HCT116 (cell line): ENCODE data around the gene GSDMA. TPM values are rescaled to one million over a fixed set of nuclear protein-coding genes. Genes with fewer than 3 reads are reported as not detected.

Source experiments
- ATAC-seq: fragments of 200-7000 bp; cut with Tn5 transposase; 2 replicates; pipeline ENCODE4 v1.9.1; 2020; ENCODE audit warnings: mild to moderate bottlenecking, moderate library complexity
- BruUV-seq: library from RNA; stranded (reverse); fragments of 400-500 nt; replicated peaks from 2 replicates; lab custom pipeline; 2021; lab: Mats Ljungman, UMichigan
- CTCF ChIA-PET: fragments of 300-600 bp; sonication (Branson Sonifier 250); formaldehyde crosslinking; loops from one replicate; lab custom pipeline; 2021; ENCODE audit warnings: antibody characterized with exemption; lab: Charles Lee
- POLR2A ChIA-PET: fragments of 300-600, 350-600 bp; sonication (Branson Sonifier 250); formaldehyde crosslinking; loops from one replicate; lab custom pipeline; 2021; ENCODE audit warnings: antibody characterized with exemption; lab: Charles Lee
- RAD21 ChIA-PET, 2 experiments: fragments of 300-600 bp; sonication (Branson Sonifier 250); formaldehyde crosslinking; loops; one replicate each; lab custom pipeline; 2023; ENCODE audit warnings: low total read pairs in 2 of 2; ENCODE audit not compliant: uncharacterized antibody in 2 of 2, unreplicated experiment in 2 of 2, low non-redundant PET in 1 of 2; lab: Charles Lee
- DNase-seq: peaks from one replicate; pipeline ENCODE4 v3.0.0-alpha.2; 2010; ENCODE audit warnings: low read depth, low spot score
- H2AFZ ChIP-seq: fragments of 200-600 bp; shearing (Covaris generic), sonication (generic); 2 replicates; pipeline ENCODE4 v1.6.1; 2017; ENCODE audit warnings: low read depth, mixed run types, mixed read lengths, antibody characterized with exemption, low read length; ENCODE audit not compliant: poor library complexity, severe bottlenecking
- H3K27ac ChIP-seq: 2 replicates; pipeline ENCODE4 v1.5.1; 2012; ENCODE audit warnings: low read depth, low read length
- H3K27me3 ChIP-seq: fragments of 200-600 bp; sonication (generic); 2 replicates; pipeline ENCODE4 v1.6.1; 2016; ENCODE audit warnings: mixed run types, low read length, mixed read lengths; ENCODE audit not compliant: insufficient read depth
- H3K36me3 ChIP-seq, 2 experiments: fragments of 200-500 bp in 1 of 2; fragments of 200-600 bp in 1 of 2; sonication (Bioruptor generic) in 1 of 2; sonication (generic) in 1 of 2; 2 replicates each; pipeline versions ENCODE4 v1.5.1 to v1.6.1; 2014 to 2016; ENCODE audit warnings: low read length in 2 of 2, inconsistent platforms in 1 of 2, mixed read lengths in 1 of 2, mixed run types in 1 of 2; ENCODE audit not compliant: insufficient read depth in 2 of 2, control insufficient read depth in 1 of 2
- H3K4me1 ChIP-seq, 2 experiments: fragments of 200-600 bp in 1 of 2; sonication (generic) in 1 of 2; 2 replicates each; pipeline versions ENCODE4 v1.5.1 to v1.6.1; 2012 to 2017; ENCODE audit warnings: low read length in 2 of 2, inconsistent platforms in 1 of 2, mild to moderate bottlenecking in 1 of 2, mixed read lengths in 1 of 2, mixed run types in 1 of 2, moderate library complexity in 1 of 2; ENCODE audit not compliant: insufficient read depth in 2 of 2, control insufficient read depth in 1 of 2
- H3K4me2 ChIP-seq: fragments of 200-600 bp; sonication (generic); 2 replicates; pipeline ENCODE4 v1.6.1; 2017; ENCODE audit warnings: mixed run types, low read length, mixed read lengths
- H3K4me3 ChIP-seq, 2 experiments: fragments of 200-600 bp in 1 of 2; sonication (generic) in 1 of 2; replicated peaks in 1 of 2; 2 replicates each; pipeline ENCODE4 v1.5.1; 2011 to 2016; ENCODE audit warnings: low read length in 2 of 2, control low read depth in 1 of 2, low read depth in 1 of 2, mild to moderate bottlenecking in 1 of 2, mixed read lengths in 1 of 2, mixed run types in 1 of 2
- H3K79me2 ChIP-seq: fragments of 200-600 bp; sonication (generic); 2 replicates; pipeline ENCODE4 v1.6.1; 2017; ENCODE audit warnings: mild to moderate bottlenecking, mixed run types, low read length, moderate library complexity, mixed read lengths; ENCODE audit not compliant: insufficient read depth
- H3K9ac ChIP-seq: fragments of 200-600 bp; sonication (generic); 2 replicates; pipeline ENCODE4 v1.6.1; 2016; ENCODE audit warnings: low read length, mixed read lengths
- H3K9me2 ChIP-seq: fragments of 200-600 bp; sonication (generic), shearing (Covaris generic); 2 replicates; pipeline ENCODE4 v1.6.1; 2017; ENCODE audit warnings: mixed run types, mild to moderate bottlenecking, moderate library complexity; ENCODE audit not compliant: insufficient read depth
- H3K9me3 ChIP-seq, 2 experiments: fragments of 200-500 bp in 1 of 2; fragments of 200-600 bp in 1 of 2; sonication (Bioruptor generic) in 1 of 2; sonication (generic) in 1 of 2; 2 replicates each; pipeline ENCODE4 v1.6.1; 2014 to 2017; ENCODE audit warnings: low read length in 2 of 2, mixed read lengths in 2 of 2, inconsistent platforms in 1 of 2, low read depth in 1 of 2, mild to moderate bottlenecking in 1 of 2, mixed run types in 1 of 2, moderate library complexity in 1 of 2; ENCODE audit not compliant: control insufficient read depth in 1 of 2, insufficient read depth in 1 of 2
- H4K20me1 ChIP-seq: fragments of 200-600 bp; sonication (generic), shearing (Covaris generic); 2 replicates; pipeline ENCODE4 v1.6.1; 2017; ENCODE audit warnings: mixed run types, mild to moderate bottlenecking, moderate library complexity; ENCODE audit not compliant: insufficient read depth
- CEBPB ChIP-seq: IDR thresholded peaks from 2 replicates; pipeline ENCODE4 v1.6.1; 2012; ENCODE audit warnings: low read depth
- CTCF ChIP-seq, 3 experiments: fragments of 200-600 bp in 1 of 3; sonication (generic) in 1 of 3; IDR thresholded peaks in 2 of 3; conservative IDR thresholded peaks in 1 of 3; 2 replicates each; pipeline ENCODE4 v1.5.1; 2012 to 2017; ENCODE audit warnings: low read depth in 2 of 3, low read length in 2 of 3, antibody characterized with exemption in 1 of 3, borderline replicate concordance in 1 of 3, control low read depth in 1 of 3, mild to moderate bottlenecking in 1 of 3, mixed read lengths in 1 of 3, mixed run types in 1 of 3, moderate library complexity in 1 of 3; ENCODE audit not compliant: insufficient read depth in 1 of 3
- EGR1 ChIP-seq: IDR thresholded peaks from 2 replicates; pipeline ENCODE4 v1.6.1; 2012; ENCODE audit warnings: low read depth
- ELF1 ChIP-seq: IDR thresholded peaks from 2 replicates; pipeline ENCODE4 v1.6.1; 2012; ENCODE audit warnings: low read depth, borderline replicate concordance
- FOSL1 ChIP-seq: IDR thresholded peaks from 2 replicates; pipeline ENCODE4 v1.6.1; 2012; ENCODE audit warnings: low read depth
- JUND ChIP-seq: IDR thresholded peaks from 2 replicates; pipeline ENCODE4 v1.6.1; 2012
- POLR2AphosphoS5 ChIP-seq: IDR thresholded peaks from 2 replicates; pipeline ENCODE4 v1.6.1; 2011; ENCODE audit warnings: mild to moderate bottlenecking, low read depth, low read length, moderate library complexity
- RAD21 ChIP-seq: IDR thresholded peaks from 2 replicates; pipeline ENCODE4 v1.6.1; 2012; ENCODE audit warnings: low read depth, mild to moderate bottlenecking
- SIN3A ChIP-seq: IDR thresholded peaks from 2 replicates; pipeline ENCODE4 v1.6.1; 2012; ENCODE audit warnings: low read depth
- SRF ChIP-seq: IDR thresholded peaks from 2 replicates; pipeline ENCODE4 v1.6.1; 2012; ENCODE audit warnings: low read depth
- TCF7L2 ChIP-seq: IDR thresholded peaks from 2 replicates; pipeline ENCODE4 v1.7.0; 2011; ENCODE audit warnings: borderline replicate concordance, inconsistent platforms; ENCODE audit not compliant: insufficient read depth, insufficient read length; ENCODE audit errors: extremely low read depth
- YY1 ChIP-seq: IDR thresholded peaks from 2 replicates; pipeline ENCODE4 v1.6.1; 2011; ENCODE audit warnings: low read length, low read depth, moderate library complexity, mild to moderate bottlenecking; ENCODE audit not compliant: insufficient replicate concordance; ENCODE audit errors: extremely low read depth
- ZBTB33 ChIP-seq: IDR thresholded peaks from 2 replicates; pipeline ENCODE4 v1.6.1; 2011; ENCODE audit warnings: mild to moderate bottlenecking, low read length, moderate library complexity; ENCODE audit not compliant: insufficient replicate concordance; ENCODE audit errors: extremely low read depth
- ZFX ChIP-seq: fragments of 450-650 bp; IDR thresholded peaks from 2 replicates; pipeline ENCODE4 v1.6.1; 2017
- ZNF274 ChIP-seq: fragments of 200-500 bp; sonication (Bioruptor generic); IDR thresholded peaks from 2 replicates; pipeline ENCODE4 v1.6.1; 2014; ENCODE audit warnings: mild to moderate bottlenecking, low read depth, low read length, inconsistent platforms
- intact Hi-C: fragments of 100-400 bp; cut with micrococcal nuclease; formaldehyde crosslinking; loops from 2 replicates; pipeline ENCODE4 v1.10.0; 2022
- total RNA-seq: library from RNA; stranded (reverse); gene quantifications from one replicate; pipeline ENCODE4 v1.2.1, GENCODE V29; 2021; ENCODE audit not compliant: unreplicated experiment
- TF ChIP-seq, protein P1 (sequence below): IDR thresholded peaks from 2 replicates; pipeline ENCODE4 v1.6.1; 2012
- TF ChIP-seq, protein P2 (sequence below): IDR thresholded peaks from 2 replicates; pipeline ENCODE4 v1.6.1; 2012; ENCODE audit warnings: low read depth

GSDMA gene
- total RNA-seq, 1 experiment from 2014 or later: not detected

DNA sequence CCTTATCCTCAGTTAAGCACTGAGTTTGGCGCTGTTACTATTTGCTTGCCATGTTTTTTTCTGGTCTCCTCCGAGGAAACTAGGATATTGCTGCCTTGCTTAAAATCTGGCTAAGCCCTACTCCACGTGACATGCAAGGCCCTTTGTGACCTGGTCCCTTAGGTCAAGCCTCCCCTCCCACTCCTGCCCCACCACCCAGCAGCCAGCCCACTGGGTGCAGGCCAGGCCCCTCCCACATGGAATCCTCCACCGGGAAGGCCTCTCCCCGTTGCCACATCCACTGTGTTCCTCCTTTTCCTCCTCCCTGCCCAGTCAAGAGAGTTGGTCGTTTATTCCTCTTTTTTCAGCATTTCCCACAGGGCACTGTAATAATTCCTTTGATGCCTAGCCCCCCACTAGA, 34.0 kb downstream of the GSDMA start:
- Histone ChIP-seq H2AFZ (no peak overlapping the region), H3K36me3 (peaks cover 36 to 44% of the 10 kb centered on the region in 2 experiments), H3K9me2 (no peaks in the 10 kb centered on the region), H3K27me3 (no peaks in the 10 kb centered on the region), H3K4me3 (no peak overlapping the region), H3K79me2 (no peaks in the 10 kb centered on the region), H3K4me1 (no peaks in the 10 kb centered on the region), H3K4me2 (no peak overlapping the region), H4K20me1 (no peaks in the 10 kb centered on the region), H3K27ac (no peak overlapping the region), H3K9ac (no peak overlapping the region), H3K9me3 (no peaks in the 10 kb centered on the region)
- DNase-seq: no peak
- ChIA-PET POLR2A (no interaction called here), RAD21 (no interaction called here), CTCF (interaction anchor here (0.8 kb wide), 1 partner anchor 16 kb away, joined by 3 read pairs; the partner anchor contains the start of gene PSMD3)
- ATAC-seq: no peak
- BruUV-seq: no TSS peak
- intact Hi-C loops: no loop called here
- TF ChIP-seq FOSL1: no peak
- no peak for TF ChIP-seq ELF1
- no peak for TF ChIP-seq EGR1
- TF ChIP-seq, protein P1, sequence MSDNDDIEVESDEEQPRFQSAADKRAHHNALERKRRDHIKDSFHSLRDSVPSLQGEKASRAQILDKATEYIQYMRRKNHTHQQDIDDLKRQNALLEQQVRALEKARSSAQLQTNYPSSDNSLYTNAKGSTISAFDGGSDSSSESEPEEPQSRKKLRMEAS: no peak
- TF ChIP-seq POLR2AphosphoS5: no peak
- no peak for TF ChIP-seq CTCF (IDR thresholded peaks at IDR 0.05 in 2 of 3, conservative IDR thresholded peaks at IDR 0.05 in 1 of 3; ENCODE audit: borderline replicate concordance in 1 of 3, insufficient read depth in 1 of 3, low read depth in 2 of 3, low read length in 2 of 3)
- TF ChIP-seq, protein P2, sequence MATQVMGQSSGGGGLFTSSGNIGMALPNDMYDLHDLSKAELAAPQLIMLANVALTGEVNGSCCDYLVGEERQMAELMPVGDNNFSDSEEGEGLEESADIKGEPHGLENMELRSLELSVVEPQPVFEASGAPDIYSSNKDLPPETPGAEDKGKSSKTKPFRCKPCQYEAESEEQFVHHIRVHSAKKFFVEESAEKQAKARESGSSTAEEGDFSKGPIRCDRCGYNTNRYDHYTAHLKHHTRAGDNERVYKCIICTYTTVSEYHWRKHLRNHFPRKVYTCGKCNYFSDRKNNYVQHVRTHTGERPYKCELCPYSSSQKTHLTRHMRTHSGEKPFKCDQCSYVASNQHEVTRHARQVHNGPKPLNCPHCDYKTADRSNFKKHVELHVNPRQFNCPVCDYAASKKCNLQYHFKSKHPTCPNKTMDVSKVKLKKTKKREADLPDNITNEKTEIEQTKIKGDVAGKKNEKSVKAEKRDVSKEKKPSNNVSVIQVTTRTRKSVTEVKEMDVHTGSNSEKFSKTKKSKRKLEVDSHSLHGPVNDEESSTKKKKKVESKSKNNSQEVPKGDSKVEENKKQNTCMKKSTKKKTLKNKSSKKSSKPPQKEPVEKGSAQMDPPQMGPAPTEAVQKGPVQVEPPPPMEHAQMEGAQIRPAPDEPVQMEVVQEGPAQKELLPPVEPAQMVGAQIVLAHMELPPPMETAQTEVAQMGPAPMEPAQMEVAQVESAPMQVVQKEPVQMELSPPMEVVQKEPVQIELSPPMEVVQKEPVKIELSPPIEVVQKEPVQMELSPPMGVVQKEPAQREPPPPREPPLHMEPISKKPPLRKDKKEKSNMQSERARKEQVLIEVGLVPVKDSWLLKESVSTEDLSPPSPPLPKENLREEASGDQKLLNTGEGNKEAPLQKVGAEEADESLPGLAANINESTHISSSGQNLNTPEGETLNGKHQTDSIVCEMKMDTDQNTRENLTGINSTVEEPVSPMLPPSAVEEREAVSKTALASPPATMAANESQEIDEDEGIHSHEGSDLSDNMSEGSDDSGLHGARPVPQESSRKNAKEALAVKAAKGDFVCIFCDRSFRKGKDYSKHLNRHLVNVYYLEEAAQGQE: no peak
- no peak for TF ChIP-seq CEBPB
- no peak for TF ChIP-seq SRF
- no peak for TF ChIP-seq JUND
- no peak for TF ChIP-seq ZFX
- TF ChIP-seq TCF7L2: no peak
- no peak for TF ChIP-seq SIN3A
- TF ChIP-seq ZNF274: no peak
- TF ChIP-seq RAD21: no peak
- TF ChIP-seq ZBTB33: no peak
- TF ChIP-seq YY1: no peak
